Stimulated activated CD8-positive, alpha-beta memory T cell treated with anti-CD3 and anti-CD28 coated beads, Interleukin-15, amount 100 ng/mL, for 48 hours (primary cell): ENCODE measurements around the gene C1R.

Experiments
- DNase-seq, 2 donors: peaks; one replicate each; pipeline ENCODE4 v3.0.0-alpha.2; 2020; ENCODE audit warnings: low read depth in 2 of 2

C1R gene

GRCh38 chr12:7099290-7099996 is 7.2 kb upstream of the C1R start:
- no peak for DNase-seq

GRCh38 chr12:7096979-7097378 is 4.7 kb upstream of the C1R start:
- DNase-seq = no peak

- DNase-seq = no peak
Measured at GRCh38 chr12:7096006-7096932, 4.0 kb upstream of the C1R start.

- DNase-seq = no peak
Measured at GRCh38 chr12:7093892-7094291, 1.6 kb upstream of the C1R start.

- DNase-seq = no peak
Measured at GRCh38 chr12:7093486-7093885, 1.2 kb upstream of the C1R start.

- DNase-seq = no peak
Measured at GRCh38 chr12:7092986-7093460, 778 bp upstream of the C1R start.

- DNase-seq = no peak
Measured at GRCh38 chr12:7091660-7092228, 501 bp downstream of the C1R start.

- DNase-seq = no peak
Measured at GRCh38 chr12:7091171-7091570, 1.1 kb downstream of the C1R start.

GRCh38 chr12:7090222-7090998 is 1.8 kb downstream of the C1R start:
- DNase-seq = no peak

GRCh38 chr12:7089196-7089871 is 2.9 kb downstream of the C1R start:
- no peak for DNase-seq

GRCh38 chr12:7083125-7083524 is 9.1 kb downstream of the C1R start:
- DNase-seq = no peak

GRCh38 chr12:7081037-7081436 is 11.2 kb downstream of the C1R start:
- no peak for DNase-seq

- DNase-seq = no peak
Measured at GRCh38 chr12:7079826-7080125, 12.5 kb downstream of the C1R start.

GRCh38 chr12:7078163-7078562 is 14.1 kb downstream of the C1R start:
- DNase-seq = no peak

GRCh38 chr12:7076493-7076892 is 15.8 kb downstream of the C1R start:
- no peak for DNase-seq

- DNase-seq = no peak
Measured at GRCh38 chr12:7075939-7076338, 16.3 kb downstream of the C1R start.

GRCh38 chr12:7075518-7075917 is 16.7 kb downstream of the C1R start:
- no peak for DNase-seq

GRCh38 chr12:7073946-7074345 is 18.3 kb downstream of the C1R start:
- no peak for DNase-seq

- no peak for DNase-seq
Measured at GRCh38 chr12:7072554-7072953, 19.7 kb downstream of the C1R start.

GRCh38 chr12:7072035-7072434 is 20.2 kb downstream of the C1R start:
- DNase-seq = no peak

GRCh38 chr12:7069386-7069785 is 22.9 kb downstream of the C1R start:
- DNase-seq = no peak

GRCh38 chr12:7068994-7069346 is 23.3 kb downstream of the C1R start:
- no peak for DNase-seq
